NCI-H345 treated with DMSO at 0.1 percent for 48 hours (cell line): ENCODE measurements around the gene DMRT3.

Source experiments
- DNase-seq: peaks from one replicate; lab custom pipeline; 2025; ENCODE audit not compliant: unreplicated experiment; lab: John Stamatoyannopoulos, UW

Gene DMRT3

DNA sequence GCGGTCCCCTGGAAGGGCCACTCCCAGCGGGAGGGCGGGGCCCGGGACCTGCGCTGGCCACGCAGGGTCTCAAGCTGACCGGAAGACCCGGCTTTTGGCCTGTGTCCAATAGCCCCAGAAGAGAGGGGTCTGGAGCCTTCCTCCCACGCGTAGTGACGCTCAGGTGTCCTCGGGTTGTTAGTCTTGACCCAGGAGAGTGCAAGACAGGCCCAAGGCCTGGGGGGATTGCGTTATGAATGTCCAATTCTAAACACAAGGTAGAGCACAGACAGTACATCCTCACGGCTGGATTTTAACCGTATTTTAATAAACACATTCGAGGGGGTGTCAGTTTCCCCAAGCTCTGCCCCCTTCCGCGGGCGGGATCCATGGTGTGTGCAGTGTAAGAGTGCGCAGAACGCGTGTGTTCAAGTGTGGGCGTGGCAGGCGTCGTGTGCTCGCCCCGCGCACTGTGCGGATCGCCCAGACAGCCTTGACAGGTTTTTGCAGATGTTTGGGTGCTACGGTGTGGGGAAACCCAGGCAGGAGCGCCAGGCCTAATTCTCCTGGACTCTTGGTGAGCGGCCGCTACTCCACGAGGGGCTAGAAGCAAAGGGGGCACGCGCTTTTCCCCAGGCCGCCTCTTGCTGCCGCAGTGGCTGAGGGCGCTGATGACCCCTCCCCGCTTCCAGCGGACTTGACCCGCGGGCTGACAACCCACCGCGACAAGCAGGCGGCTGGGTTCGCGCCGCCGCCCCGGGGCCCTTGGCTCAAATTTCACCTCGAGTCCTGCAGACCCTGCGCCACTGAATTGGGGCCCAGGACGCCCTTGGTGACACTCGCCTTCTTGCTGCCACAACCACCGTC lies 6.1 kb upstream of the DMRT3 start:
- no peak for DNase-seq

DNA sequence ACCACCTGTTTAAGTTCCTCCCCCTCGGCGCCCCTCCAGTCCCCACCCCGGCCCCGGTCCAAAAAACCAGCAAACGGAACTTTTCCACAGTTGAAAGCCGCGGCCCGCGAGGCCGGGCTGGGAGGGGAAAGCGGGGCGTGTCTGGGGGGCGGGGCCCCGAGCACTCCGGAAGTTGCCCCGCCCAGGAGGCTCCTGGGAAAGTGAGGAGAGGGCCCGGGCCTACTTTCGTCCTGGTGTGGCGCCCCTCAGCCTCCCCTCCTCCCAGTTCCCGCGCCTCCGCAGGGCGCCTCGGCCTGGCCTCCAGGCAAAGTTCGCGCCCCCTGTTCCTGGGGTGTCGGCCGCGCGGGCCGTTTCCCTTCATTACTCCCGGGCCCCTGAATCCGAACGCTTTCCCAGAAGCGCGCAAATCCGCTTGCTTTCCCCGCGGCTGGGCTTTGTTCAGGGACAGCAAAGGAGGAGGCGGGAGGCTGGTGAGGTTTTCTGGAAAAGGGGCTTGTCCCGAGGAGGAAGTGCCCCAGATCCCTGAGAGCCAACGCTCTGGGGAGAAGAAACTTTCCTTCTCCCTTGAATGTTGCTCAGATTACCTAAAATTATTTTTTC lies 4.5 kb upstream of the DMRT3 start:
- DNase-seq = no peak

DNA sequence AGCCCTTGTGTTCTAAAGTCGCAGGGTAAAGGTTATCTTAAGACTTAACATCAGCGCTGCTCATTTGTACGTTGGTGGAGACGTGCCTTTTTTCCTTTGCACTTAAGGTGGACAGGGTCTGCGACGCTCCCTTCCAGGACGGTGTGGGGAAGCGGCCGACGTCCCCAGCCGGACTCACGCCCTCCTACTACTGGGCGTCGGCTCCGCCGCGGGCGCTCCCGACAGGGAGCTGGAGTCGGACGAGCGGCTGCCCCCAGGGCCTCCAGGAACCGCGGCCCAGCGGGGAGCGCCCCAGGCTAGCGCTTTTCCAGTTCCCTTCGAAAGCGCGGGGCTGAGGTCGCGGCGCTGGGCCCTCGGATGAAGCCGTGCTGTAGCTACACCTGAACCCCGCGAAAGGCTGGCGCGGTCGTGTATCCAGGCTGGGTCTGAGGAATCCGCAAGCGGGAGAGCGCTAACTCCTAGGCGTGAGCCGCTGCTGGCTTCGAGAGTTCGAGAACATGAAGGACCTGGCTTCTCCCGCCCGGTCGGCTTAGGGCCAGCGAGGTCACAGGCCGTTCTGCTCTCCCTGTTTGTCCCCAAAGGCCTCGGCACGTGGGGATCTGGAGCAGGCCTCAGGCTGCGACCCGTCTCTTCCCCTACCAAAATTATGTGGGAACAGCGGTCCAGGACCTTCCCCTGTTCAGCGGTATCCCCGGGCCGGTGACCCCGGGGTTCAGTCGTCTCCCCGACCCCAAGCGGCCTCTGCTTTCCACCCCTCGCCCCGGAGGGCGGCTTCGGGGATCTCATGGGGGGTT lies 3.8 kb upstream of the DMRT3 start:
- DNase-seq = no peak

DNA sequence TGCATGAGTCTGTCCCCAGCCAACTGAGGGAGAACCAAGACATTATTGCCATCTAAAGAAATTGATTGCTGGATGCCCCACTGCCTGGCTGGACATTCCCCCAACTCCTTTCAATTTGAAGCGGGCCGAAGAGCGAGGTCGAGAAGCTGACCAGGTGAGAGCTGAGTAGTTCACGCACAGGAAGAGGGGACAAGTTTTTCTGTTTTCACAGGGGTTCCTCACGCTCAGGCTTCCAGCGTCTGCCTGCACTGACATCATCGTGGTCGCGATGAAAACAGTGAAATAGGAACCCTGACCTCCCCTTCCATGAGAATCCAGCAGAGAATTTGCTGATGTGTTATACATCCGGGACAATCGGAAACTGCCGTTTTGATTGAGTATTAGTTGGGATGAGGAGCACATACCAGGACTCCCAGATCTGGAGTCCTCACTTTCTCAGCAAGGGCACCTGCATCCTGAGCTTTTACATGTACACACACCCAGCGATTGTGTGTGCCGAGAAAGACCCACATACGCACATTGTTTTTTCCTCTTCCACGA lies 3.1 kb upstream of the DMRT3 start:
- no peak for DNase-seq

DNA sequence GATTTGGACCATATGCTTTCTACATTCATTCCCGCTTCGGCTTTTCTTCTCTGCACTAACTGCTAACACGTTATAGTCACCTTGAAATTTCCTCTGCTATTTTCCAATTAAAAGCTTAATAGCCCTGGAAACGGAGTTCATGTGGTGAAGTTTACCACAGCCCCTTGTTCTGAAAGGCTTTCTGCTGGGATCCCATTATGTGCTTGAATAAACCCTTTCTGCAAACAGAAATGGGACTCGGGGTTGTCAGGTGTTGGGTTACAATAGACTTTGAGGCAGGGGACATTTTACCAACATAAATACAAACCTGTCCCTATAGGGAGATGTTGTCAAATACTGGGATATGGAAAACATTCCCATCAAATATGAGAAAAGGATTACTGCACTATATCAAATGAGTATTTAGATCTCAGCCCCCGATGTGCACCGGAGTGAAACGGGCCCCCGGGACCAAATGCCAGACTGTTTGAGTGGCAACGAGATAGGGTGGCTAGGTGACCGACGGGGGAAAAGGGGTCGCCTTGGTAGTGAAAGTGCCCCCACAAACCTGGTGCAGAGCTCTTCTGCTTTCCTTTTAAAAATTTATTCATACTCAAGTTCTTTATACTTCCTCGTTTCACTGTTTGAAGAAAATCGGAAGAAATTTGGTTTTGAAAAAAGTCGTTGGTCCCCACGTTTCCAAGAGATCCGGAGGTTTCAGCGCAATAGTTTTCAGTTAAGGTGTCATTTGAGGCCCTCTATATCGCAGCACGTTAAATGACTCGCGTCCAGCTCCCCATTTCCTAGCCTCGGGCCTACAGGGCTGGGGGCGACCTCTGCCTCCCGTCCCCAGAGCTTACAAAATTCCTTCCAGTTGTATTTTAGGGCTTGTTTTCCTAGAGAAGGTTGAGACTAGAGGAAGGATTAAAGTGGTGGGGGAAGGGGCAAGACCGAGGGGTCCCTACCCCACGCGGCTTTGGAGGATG lies 2.1 kb upstream of the DMRT3 start:
- DNase-seq = no peak

DNA sequence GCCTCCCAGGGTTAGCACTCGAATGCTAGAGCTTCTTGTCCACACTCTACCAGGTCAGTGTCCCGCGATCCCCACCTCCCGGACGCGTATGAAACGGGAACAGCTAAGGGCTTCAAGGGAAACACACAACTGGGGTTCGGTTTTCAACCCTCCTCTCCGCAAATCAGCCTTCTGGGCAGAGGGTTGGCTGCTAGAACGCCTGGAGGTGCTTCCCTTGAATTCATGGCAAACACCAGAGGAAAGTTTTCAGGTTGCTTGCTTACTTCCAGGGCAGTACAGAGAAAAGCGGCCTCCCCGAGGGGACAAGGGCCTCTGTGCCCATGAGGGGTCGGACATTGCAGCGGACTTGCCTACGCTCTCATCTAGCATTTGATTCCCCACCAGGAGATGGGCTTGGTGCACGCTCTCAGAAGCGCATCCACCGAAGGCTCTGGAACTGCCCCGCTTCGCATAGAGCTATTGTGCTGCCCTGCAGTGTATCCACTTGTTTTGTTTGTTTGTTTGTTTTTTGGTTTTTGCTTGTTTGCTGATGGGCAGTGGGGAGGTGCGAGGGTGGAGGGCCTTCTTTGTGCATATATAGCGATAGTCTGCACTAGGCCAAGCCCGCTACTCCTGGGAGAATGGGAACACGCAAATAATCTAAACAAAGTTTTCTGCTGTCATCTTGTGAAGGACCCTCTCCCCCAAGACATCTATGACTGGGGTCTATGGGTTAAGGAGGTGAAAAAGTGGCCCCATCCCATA lies 1.3 kb upstream of the DMRT3 start:
- no peak for DNase-seq

DNA sequence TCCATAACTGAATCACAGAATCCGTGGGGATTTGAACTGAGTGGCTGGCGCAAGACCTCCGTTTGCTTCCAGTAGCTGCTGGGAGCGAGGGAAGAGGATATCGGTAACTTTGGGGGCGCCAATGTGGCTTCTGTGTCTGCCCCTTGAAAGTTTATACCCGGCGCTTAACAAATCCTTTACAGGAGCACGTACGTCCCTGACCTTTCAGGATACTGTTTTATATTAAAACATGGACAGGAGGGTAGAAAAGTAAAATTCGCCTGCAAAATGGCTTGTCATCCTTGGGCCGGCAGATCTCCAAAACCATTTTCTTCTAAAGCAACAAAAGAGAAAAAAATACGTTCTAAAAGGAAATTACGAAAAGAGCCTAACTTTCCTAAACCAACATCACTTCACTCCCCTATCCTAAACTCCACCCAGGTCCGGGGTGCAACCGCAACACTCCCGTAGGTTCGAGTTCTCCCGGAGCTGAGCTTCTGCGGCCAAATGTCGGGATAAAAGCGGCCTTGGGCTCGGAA lies 656 bp upstream of the DMRT3 start:
- no peak for DNase-seq

DNA sequence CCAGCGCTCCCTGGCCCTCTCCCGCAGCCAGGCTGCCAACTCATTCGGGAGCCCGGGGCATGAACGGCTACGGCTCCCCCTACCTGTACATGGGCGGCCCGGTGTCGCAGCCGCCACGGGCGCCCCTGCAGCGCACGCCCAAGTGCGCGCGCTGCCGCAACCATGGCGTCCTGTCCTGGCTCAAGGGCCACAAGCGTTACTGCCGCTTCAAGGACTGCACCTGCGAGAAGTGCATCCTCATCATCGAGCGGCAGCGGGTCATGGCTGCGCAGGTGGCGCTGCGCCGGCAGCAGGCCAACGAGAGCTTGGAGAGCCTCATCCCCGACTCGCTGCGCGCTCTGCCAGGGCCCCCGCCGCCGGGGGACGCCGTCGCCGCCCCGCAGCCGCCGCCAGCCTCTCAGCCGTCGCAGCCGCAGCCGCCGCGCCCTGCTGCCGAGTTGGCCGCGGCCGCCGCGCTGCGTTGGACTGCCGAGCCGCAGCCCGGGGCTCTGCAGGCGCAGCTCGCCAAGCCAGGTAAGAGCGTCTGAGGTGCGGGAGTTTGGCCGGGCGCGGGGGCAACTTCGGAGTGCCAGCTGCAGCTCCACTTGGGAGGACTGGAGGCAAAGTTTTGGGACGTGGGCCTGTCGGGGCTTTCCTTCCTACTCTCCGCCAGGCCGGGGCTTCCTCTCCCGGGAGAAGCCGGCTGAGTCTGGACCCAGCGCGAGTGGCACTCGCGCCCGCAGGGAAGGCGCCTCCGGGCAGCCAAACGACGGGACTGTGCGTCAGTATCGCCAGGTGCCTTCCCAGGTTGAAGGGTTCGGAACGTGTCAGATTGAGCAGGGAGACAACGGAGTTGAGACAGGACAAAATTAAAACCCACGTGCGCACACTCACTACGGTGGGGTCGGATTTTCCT lies 735 bp downstream of the DMRT3 start:
- peak; percentile 8 for DNase-seq

DNA sequence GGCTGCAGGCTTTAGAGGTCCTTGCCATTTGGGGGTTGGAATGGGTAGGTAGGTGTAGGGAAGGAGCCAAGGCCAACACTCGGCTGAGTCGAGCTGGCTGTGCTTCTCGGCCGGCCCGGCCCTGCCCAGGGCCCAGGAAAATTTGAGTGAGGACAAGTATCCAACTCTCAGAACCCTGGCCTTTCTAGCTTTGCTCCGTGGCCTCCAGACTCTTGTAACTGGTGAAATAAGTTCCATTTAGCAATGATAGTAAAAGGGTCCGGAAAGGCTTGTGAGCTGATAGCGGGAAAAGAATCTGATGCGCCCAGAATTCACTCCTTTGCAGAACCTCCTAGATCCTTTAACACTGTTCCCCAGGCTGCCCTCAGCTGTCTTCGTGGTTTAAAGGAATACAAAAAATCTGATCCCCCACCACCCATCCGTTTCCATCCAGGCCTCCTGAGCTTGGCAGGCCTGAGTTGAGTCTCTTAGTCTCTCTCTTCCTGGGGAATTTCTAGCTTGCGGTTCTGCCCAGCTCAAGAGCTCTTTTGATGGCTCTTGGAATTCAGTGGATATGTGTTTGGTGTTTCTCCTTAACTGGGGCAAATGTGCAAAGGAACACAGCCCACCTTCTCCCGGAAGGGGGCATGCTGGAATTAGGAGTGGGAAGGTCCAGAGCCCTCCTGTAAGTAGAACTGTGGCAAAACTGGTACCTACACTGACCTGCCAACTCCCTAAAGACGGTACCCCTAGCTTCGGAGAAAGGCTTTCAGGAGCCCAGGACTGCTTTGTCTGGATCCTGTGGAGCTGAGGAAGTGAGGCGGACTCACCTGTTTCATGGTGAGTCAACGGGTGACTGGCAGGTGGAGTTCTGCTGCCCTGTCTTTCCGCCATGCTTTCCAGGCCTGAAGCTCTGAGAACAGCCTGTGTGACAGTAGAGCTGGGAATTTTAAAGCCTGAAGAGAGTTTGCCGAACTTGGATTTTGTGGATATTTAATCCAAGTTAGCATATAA lies 1.7 kb downstream of the DMRT3 start:
- DNase-seq = no peak

DNA sequence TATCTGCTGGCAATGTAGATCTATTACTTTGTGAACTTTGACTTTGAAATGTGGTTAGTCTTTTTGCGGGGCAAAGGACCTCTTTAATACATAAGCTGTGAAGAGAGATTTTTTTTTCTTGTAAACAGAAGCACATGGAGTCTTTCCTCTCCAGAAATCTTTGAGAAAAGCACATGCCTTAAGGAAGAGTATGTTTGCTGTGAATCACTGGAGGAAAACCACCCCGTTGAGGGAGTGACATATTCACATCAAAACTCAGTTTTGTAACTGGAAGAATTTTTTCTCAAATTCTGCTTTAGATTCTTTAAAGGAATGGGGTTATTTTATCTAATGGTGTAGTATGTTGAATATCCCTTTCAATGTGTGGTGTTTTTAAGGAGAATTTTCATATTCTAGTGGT lies 3.5 kb downstream of the DMRT3 start:
- no peak for DNase-seq

DNA sequence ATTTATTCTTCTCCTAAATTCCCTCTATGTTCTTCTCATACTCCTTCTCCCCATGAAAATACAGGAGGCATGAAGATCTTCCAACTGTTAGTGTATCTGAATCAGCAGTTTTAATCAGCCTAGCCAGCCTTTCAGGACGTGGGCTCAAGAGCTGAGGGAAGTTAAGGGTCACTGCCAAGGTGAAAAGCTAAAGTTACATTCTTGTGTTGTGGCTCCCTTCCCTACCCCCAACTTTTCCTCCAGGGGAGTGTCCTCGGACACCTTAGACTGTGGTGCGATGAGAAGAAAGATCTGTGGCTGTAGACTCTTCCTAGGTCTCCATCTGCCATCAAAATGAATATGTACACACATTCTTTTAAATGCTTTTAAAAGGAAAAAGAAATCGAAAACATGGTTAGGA lies 4.2 kb downstream of the DMRT3 start:
- DNase-seq = no peak

DNA sequence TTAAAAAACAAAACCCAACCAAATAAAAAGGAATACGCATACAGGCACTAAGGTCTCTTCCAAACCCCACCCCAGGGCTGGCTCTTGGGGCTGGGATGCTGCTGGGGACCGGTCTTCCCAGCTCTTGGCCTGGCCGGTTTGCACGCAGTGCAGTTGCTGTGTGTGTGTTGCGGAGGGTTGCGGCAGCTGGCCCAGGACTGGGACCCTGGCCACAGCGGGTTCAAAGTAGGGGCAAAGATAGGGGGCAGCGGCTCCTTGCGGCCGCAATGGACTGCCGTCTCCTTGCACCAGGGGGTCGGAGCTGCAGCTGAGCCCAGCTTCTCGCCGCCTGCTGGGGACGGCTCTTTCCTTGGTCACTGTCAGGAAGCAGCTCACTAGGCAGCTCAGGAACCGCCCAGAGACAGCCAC lies 5.0 kb downstream of the DMRT3 start:
- no peak for DNase-seq

DNA sequence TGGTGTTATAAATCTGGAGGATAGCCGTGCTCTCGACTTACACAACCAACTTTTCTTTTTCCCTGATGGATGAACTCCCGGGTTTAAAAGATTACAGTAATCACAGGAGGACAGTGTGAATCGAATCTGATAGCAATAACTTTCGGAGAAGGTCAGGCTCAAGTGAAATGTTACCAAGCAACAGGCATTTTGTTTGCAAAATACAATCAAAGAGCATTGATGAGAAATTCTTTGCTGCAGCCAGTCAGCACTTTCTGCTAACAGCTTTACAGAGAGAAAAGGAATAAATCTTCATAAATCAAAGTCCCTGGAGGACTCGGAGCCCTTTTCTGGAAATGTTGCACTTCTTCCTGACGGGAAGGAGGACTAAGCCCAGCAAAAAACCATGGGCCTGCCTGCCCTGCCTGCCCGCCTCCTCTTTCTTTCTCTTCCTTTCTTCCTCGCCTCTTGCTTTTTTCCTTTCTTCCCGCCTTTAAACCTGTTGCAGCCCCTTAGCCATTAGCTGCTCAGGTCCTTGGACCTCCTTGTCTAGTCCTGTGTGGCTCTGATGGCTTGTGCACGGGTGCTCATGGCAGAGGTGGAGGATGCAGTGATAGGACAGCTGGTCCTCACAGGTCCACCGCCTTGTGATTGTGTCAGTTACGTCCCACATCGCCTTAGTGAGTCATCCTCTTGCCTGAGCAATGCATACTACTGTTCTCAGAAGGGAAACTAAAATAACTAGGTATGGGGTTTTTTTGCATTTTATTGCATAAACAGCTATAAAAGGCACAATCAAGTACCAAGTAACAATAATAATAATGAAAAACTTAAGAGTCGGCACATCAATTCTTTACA lies 6.2 kb downstream of the DMRT3 start:
- DNase-seq = no peak

DNA sequence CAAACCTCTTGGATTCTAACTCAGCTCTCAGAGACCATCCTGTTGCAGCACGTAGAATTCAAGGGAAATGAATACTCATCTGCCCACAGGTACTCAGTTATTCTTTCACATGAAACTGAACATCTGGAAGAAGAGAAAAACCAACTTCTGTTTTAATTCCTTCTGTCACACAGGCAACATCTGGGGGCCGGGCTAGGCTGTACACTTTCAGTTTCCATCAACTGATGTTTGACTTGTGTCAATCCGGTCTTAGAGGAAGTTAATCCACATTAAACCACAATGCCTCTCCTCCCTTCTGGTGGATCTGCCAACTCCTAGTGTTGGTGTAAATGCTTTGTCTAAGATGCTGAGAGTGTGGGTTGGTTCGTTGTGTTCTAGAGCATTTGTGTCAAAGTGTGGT lies 17.6 kb downstream of the DMRT3 start:
- DNase-seq = no peak

DNA sequence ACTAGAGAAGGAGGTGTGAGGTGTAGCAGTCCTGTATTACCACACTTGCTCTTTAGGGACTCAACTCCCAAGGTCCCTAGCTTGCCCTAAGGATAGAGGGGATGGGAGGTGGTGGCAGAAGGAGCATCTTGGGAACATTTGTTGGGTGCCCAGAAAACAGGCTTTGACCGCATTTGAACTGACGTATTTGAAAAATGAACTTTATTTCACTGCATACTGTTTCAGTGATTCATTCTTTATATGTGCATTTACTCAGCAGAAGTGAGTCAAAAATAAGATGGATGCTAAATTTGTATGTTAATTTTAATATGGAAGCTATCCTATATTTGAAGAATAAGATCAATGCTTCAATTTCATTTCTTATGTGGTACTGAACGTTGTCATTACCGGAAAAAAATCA lies 18.7 kb downstream of the DMRT3 start:
- no peak for DNase-seq

DNA sequence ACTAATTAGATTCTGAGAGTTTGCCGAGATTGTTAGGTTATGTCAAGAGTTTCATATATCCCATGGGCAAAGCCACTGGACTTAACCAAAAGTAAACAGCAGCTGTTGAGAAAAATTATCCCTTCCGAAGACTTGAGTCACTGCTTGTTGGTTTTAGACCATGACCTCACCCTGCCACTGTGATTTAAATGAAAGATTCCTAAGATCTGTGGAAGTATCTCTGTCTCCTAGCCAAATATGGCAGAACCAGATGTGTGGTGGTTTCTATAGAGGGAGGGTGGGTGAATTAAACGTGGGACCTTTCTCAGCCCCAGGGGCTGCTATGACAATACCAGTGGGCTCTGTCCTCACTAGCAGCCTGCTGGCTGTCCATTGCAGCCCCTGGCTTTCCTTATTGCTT lies 19.3 kb downstream of the DMRT3 start:
- DNase-seq = no peak
